Ecto neural progenitor cell (in vitro differentiated cells): ENCODE data around the gene PRPF8.
"Not testable (repeated sequence)": the region's sequence is repeated elsewhere in the genome, so short reads cannot be mapped to it uniquely, and the experiment has no call there.

Experiments used
- DNase-seq: peaks from one replicate; pipeline ENCODE4 v3.0.0-alpha.2; 2018; ENCODE audit warnings: low spot score

PRPF8 gene

GRCh38 chr17:1690544-1691221 lies 6.0 kb upstream of the PRPF8 start:
- DNase-seq: no peak

GRCh38 chr17:1688405-1688804 lies 3.7 kb upstream of the PRPF8 start:
- not testable (repeated sequence) for DNase-seq

- no peak for DNase-seq
Observed at GRCh38 chr17:1686086-1686485, 1.4 kb upstream of the PRPF8 start.

- no peak for DNase-seq
Observed at GRCh38 chr17:1683459-1683858, 1.2 kb downstream of the PRPF8 start.

- no peak for DNase-seq
Observed at GRCh38 chr17:1676401-1676800, 8.3 kb downstream of the PRPF8 start.

- DNase-seq: no peak
Observed at GRCh38 chr17:1673041-1673785, 11.5 kb downstream of the PRPF8 start.

GRCh38 chr17:1663934-1664333 lies 20.7 kb downstream of the PRPF8 start:
- not testable (repeated sequence) for DNase-seq

- DNase-seq: no peak
Observed at GRCh38 chr17:1661045-1661444, 23.6 kb downstream of the PRPF8 start.

GRCh38 chr17:1658100-1658499 lies 26.6 kb downstream of the PRPF8 start:
- no peak for DNase-seq

GRCh38 chr17:1653735-1654134 lies 30.9 kb downstream of the PRPF8 start:
- DNase-seq: no peak

GRCh38 chr17:1652794-1653193 lies 31.9 kb downstream of the PRPF8 start:
- DNase-seq: not testable (repeated sequence)

- no peak for DNase-seq
Observed at GRCh38 chr17:1651559-1651844, 33.2 kb downstream of the PRPF8 start.

- DNase-seq: no peak
Observed at GRCh38 chr17:1650731-1651558, 33.7 kb downstream of the PRPF8 start.

GRCh38 chr17:1649844-1650501 lies 34.7 kb downstream of the PRPF8 start, which contains the start of gene RILP:
Gene RILP (minus strand): TSS chr17:1649866. CDS start chr17:1649804, 62 bp downstream.
- no peak for DNase-seq

GRCh38 chr17:1648963-1649843 lies 35.5 kb downstream of the PRPF8 start:
- DNase-seq: peak; percentile 99

- peak; percentile 86 for DNase-seq
Observed at GRCh38 chr17:1648173-1648962, 36.3 kb downstream of the PRPF8 start.

- DNase-seq: no peak
Observed at GRCh38 chr17:1647802-1648171, 36.9 kb downstream of the PRPF8 start.

- no peak for DNase-seq
Observed at GRCh38 chr17:1646199-1646875, 38.3 kb downstream of the PRPF8 start.

GRCh38 chr17:1645207-1646171 lies 39.2 kb downstream of the PRPF8 start, which contains the start of gene SCARF1:
Gene SCARF1 (minus strand): TSS chr17:1645732. CDS start chr17:1645697, 35 bp downstream.
- peak; percentile 57 for DNase-seq
